ENCODE measurements around the gene THRA. TPM values are rescaled to one million over a fixed set of nuclear protein-coding genes. Genes with fewer than 3 reads are reported as not detected.
A peak's percentile ranks its signal among the peaks of the same experiment; 100 is the strongest.

Gene THRA
- total RNA-seq (2014; rRNA removed; shearing (Covaris generic); ENCODE audit: low replicate concordance), result 1.7 and 2.5 TPM in 2 replicates

GRCh38 chr17:40062329-40063186, at the start of gene THRA:
TSS of gene THRA (plus strand) at chr17:40062965. CDS start at chr17:40074489, 11,524 bp downstream.
- H3K27me3 ChIP-seq (ENCODE audit: low read length), result 0 out of 2 replicates have a peak, but pooled peaks cover 7% of the 10 kb centered on the region
- DNase-seq, result peak; percentile 81
- H3K9me3 ChIP-seq (ENCODE audit: low read length), result no peaks in the 10 kb centered on the region
- no peaks in the 10 kb centered on the region for H3K36me3 ChIP-seq (ENCODE audit: insufficient read depth, low read length)
- no peak within 1 kb of the TSS for H3K27ac ChIP-seq (ENCODE audit: low read length)
- peak within 1 kb of the TSS; percentile 99 for H2AFZ ChIP-seq (ENCODE audit: low read length)
- peak within 1 kb of the TSS; percentile 75 for H3K9ac ChIP-seq (ENCODE audit: low read length)
- H4K20me1 ChIP-seq (ENCODE audit: insufficient read depth, low read depth, low read length), result no peaks in the 10 kb centered on the region
- H3K4me1 ChIP-seq (ENCODE audit: low read length), result peaks cover 25% of the 10 kb centered on the region
- peak within 1 kb of the TSS; percentile 96 for H3K4me2 ChIP-seq (ENCODE audit: low read depth, low read length, poor library complexity, severe bottlenecking)
- H3K4me3 ChIP-seq (ENCODE audit: low read length), result peak within 1 kb of the TSS; percentile 84
- no peaks in the 10 kb centered on the region for H3K79me2 ChIP-seq (ENCODE audit: low read length)
- no peaks in the 10 kb centered on the region for H3K9me2 ChIP-seq (replicated peaks; ENCODE audit: insufficient read depth, low read length)

- no peak overlapping the region for H3K9ac ChIP-seq (ENCODE audit: low read length)
- H2AFZ ChIP-seq (ENCODE audit: low read length), result no peak overlapping the region
Observed at GRCh38 chr17:40014375-40014980, 48.3 kb upstream of the THRA start.

GRCh38 chr17:40015005-40015997, 47.5 kb upstream of the THRA start, which contains the start of gene CSF3:
TSS of gene CSF3 (plus strand) at chr17:40015440. CDS start at chr17:40015475, 35 bp downstream.
- H3K9ac ChIP-seq (ENCODE audit: low read length), result no peak within 1 kb of the TSS

More at GRCh38 chr17:40014375-40014980, 48.3 kb upstream of the THRA start:
- Histone ChIP-seq H4K20me1 (ENCODE audit: insufficient read depth, low read depth, low read length) (no peaks in the 10 kb centered on the region), H3K4me2 (ENCODE audit: low read depth, low read length, poor library complexity, severe bottlenecking) (no peak overlapping the region), H3K4me3 (ENCODE audit: low read length) (no peak overlapping the region), H3K79me2 (ENCODE audit: low read length) (no peaks in the 10 kb centered on the region), H3K27me3 (ENCODE audit: low read length) (no peaks in the 10 kb centered on the region), H3K4me1 (ENCODE audit: low read length) (no peaks in the 10 kb centered on the region), H3K9me3 (ENCODE audit: low read length) (no peaks in the 10 kb centered on the region), H3K9me2 (replicated peaks; ENCODE audit: insufficient read depth, low read length) (no peaks in the 10 kb centered on the region), H3K36me3 (ENCODE audit: insufficient read depth, low read length) (no peaks in the 10 kb centered on the region), H3K27ac (ENCODE audit: low read length) (no peak overlapping the region)
- no peak for DNase-seq

GRCh38 chr17:40015998-40016985, 46.5 kb upstream of the THRA start:
- Histone ChIP-seq H3K79me2 (ENCODE audit: low read length) (no peaks in the 10 kb centered on the region), H3K9me2 (replicated peaks; ENCODE audit: insufficient read depth, low read length) (no peaks in the 10 kb centered on the region), H3K4me1 (ENCODE audit: low read length) (no peaks in the 10 kb centered on the region), H3K4me2 (ENCODE audit: low read depth, low read length, poor library complexity, severe bottlenecking) (no peak overlapping the region), H3K27me3 (ENCODE audit: low read length) (no peaks in the 10 kb centered on the region), H2AFZ (ENCODE audit: low read length) (no peak overlapping the region), H3K9ac (ENCODE audit: low read length) (no peak overlapping the region), H3K27ac (ENCODE audit: low read length) (no peak overlapping the region), H4K20me1 (ENCODE audit: insufficient read depth, low read depth, low read length) (no peaks in the 10 kb centered on the region), H3K9me3 (ENCODE audit: low read length) (no peaks in the 10 kb centered on the region), H3K36me3 (ENCODE audit: insufficient read depth, low read length) (no peaks in the 10 kb centered on the region), H3K4me3 (ENCODE audit: low read length) (no peak overlapping the region)
- no peak for DNase-seq

More at GRCh38 chr17:40015005-40015997, 47.5 kb upstream of the THRA start, which contains the start of gene CSF3:
- Histone ChIP-seq H4K20me1 (ENCODE audit: insufficient read depth, low read depth, low read length) (no peaks in the 10 kb centered on the region), H3K36me3 (ENCODE audit: insufficient read depth, low read length) (no peaks in the 10 kb centered on the region), H3K9me2 (replicated peaks; ENCODE audit: insufficient read depth, low read length) (no peaks in the 10 kb centered on the region), H3K27me3 (ENCODE audit: low read length) (no peaks in the 10 kb centered on the region), H3K4me1 (ENCODE audit: low read length) (no peaks in the 10 kb centered on the region), H3K4me3 (ENCODE audit: low read length) (no peak within 1 kb of the TSS), H3K9me3 (ENCODE audit: low read length) (no peaks in the 10 kb centered on the region), H3K4me2 (ENCODE audit: low read depth, low read length, poor library complexity, severe bottlenecking) (no peak within 1 kb of the TSS), H3K27ac (ENCODE audit: low read length) (no peak within 1 kb of the TSS), H2AFZ (ENCODE audit: low read length) (no peak within 1 kb of the TSS), H3K79me2 (ENCODE audit: low read length) (no peaks in the 10 kb centered on the region)
- no peak for DNase-seq

- no peak overlapping the region for H3K4me2 ChIP-seq (ENCODE audit: low read depth, low read length, poor library complexity, severe bottlenecking)
- no peak for DNase-seq
- no peak overlapping the region for H3K4me3 ChIP-seq (ENCODE audit: low read length)
- no peak overlapping the region for H2AFZ ChIP-seq (ENCODE audit: low read length)
- no peaks in the 10 kb centered on the region for H3K79me2 ChIP-seq (ENCODE audit: low read length)
- no peaks in the 10 kb centered on the region for H3K9me2 ChIP-seq (replicated peaks; ENCODE audit: insufficient read depth, low read length)
- H3K27me3 ChIP-seq (ENCODE audit: low read length), result no peaks in the 10 kb centered on the region
- H3K4me1 ChIP-seq (ENCODE audit: low read length), result no peaks in the 10 kb centered on the region
- no peaks in the 10 kb centered on the region for H3K9me3 ChIP-seq (ENCODE audit: low read length)
- H3K9ac ChIP-seq (ENCODE audit: low read length), result no peak overlapping the region
- H4K20me1 ChIP-seq (ENCODE audit: insufficient read depth, low read depth, low read length), result no peaks in the 10 kb centered on the region
- no peaks in the 10 kb centered on the region for H3K36me3 ChIP-seq (ENCODE audit: insufficient read depth, low read length)
- H3K27ac ChIP-seq (ENCODE audit: low read length), result no peak overlapping the region
Observed at GRCh38 chr17:40017422-40018080, 45.2 kb upstream of the THRA start.

GRCh38 chr17:40018211-40019121, 44.3 kb upstream of the THRA start:
- no peak overlapping the region for H3K4me2 ChIP-seq (ENCODE audit: low read depth, low read length, poor library complexity, severe bottlenecking)
- no peak overlapping the region for H3K4me3 ChIP-seq (ENCODE audit: low read length)
- no peaks in the 10 kb centered on the region for H3K36me3 ChIP-seq (ENCODE audit: insufficient read depth, low read length)
- no peaks in the 10 kb centered on the region for H4K20me1 ChIP-seq (ENCODE audit: insufficient read depth, low read depth, low read length)
- H3K4me1 ChIP-seq (ENCODE audit: low read length), result no peaks in the 10 kb centered on the region
- no peaks in the 10 kb centered on the region for H3K79me2 ChIP-seq (ENCODE audit: low read length)
- H3K27me3 ChIP-seq (ENCODE audit: low read length), result no peaks in the 10 kb centered on the region
- H2AFZ ChIP-seq (ENCODE audit: low read length), result no peak overlapping the region
- no peaks in the 10 kb centered on the region for H3K9me2 ChIP-seq (replicated peaks; ENCODE audit: insufficient read depth, low read length)
- H3K9me3 ChIP-seq (ENCODE audit: low read length), result no peaks in the 10 kb centered on the region
- no peak overlapping the region for H3K27ac ChIP-seq (ENCODE audit: low read length)
- no peak overlapping the region for H3K9ac ChIP-seq (ENCODE audit: low read length)
- no peak for DNase-seq

All from Karpas-422 (cell line).